Measurements from ENCODE around the gene EPSTI1.

Gene EPSTI1

DNA sequence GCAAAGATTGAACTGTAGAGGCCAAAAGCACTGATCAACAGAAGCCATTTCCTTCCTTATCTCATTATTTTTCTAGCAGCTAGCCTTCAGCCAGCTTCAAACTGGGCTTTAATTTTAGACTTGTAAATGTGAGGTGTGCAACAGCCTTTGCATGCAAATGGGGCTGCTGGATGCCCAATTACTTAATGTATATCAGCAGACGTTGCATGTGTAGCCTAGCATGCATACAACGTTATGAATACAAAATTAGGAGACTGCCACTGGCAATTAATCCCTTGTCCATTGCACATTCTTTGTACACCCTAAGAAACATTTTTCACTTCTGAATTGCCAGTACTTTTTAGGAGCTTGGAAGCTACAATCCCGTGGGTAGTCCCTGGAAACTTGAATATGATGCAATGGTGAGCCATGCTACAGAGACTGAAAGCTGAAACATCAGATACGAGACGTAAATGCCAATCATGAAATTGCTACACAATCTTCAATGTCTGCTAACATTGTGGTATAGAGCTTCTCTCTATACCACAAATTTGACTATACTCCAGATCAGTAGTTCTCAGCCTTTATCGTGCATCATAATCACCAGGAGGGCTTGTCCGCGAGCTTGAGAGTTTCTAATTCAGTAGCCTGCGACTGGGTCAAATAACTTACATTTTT, 20.2 kb downstream of the EPSTI1 start:
- DNase-seq (ENCODE audit: low spot score) = peak; percentile 60

- peak; percentile 75 for DNase-seq (ENCODE audit: low spot score)
These were observed 21.0 kb downstream of the EPSTI1 start for GRCh38 chr13:42970824-42971690.

- DNase-seq (ENCODE audit: low spot score) = peak; percentile 73
These were observed 22.4 kb downstream of the EPSTI1 start for GRCh38 chr13:42969565-42970172.

GRCh38 chr13:42968906-42969305, 23.1 kb downstream of the EPSTI1 start:
- DNase-seq (ENCODE audit: low spot score) = no peak

DNA sequence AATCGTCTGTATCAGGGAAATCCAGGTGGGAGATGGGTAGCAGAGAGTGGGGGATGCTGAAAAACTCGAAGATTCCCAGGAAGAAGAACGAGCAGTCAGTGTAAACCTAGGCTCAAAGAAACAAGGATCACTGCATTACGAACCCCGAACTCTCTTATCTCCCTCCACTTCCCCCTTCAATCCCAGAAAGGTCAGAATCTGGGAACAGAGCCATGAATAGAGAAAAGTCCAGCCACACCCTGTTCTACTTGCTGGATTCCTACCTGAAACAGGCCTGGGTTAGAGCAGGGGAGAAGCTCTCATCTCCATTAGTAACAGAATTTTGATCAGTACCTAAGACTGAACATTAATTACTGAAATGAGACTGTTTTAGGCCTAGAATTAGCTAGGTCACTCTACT, 24.4 kb downstream of the EPSTI1 start:
- DNase-seq (ENCODE audit: low spot score) = no peak

GRCh38 chr13:42965281-42965680, 26.8 kb downstream of the EPSTI1 start:
- DNase-seq (ENCODE audit: low spot score) = no peak

DNA sequence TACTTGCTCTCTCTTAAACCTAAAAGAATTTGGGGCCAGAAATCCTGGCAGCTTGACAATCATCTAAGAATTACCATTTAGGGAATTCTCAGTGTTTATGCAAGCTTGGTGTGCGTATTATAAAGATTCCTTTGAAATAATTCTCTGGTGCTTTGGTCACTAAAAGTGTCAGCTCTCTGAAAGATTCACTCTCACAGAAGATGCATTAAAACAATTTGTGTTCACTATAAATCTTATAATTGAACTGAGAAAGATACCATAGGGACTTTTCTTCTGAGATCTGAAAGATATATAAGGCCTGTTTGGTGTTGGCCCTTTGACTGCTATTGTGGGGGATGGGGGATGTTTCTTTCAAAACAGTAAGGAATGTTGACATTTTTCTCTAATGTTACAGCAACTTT, 27.3 kb downstream of the EPSTI1 start:
- DNase-seq (ENCODE audit: low spot score) = no peak

DNA sequence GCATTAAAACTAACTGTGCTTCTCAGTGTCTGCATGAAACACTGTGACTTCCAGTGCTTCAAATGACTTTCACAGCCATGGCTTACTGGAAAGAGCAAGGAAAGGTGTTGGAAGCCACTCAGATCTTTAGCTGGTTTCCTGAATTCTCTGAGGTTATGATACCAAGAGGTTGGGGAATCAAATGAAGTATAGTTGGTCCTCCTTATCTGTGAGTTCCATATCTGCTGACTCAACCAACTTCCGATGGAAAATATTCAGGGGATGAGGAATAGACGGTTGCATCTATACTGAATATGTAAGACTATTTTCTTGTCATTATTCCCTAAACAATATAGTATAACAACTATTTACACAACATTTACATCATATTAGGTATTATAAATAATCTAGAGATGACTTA, 32.4 kb downstream of the EPSTI1 start:
- DNase-seq (ENCODE audit: low spot score) = no peak

- DNase-seq (ENCODE audit: low spot score) = no peak
These were observed 34.2 kb downstream of the EPSTI1 start for GRCh38 chr13:42957881-42958280.

- no peak for DNase-seq (ENCODE audit: low spot score)
These were observed 41.9 kb downstream of the EPSTI1 start for GRCh38 chr13:42950181-42950580.

GRCh38 chr13:42947925-42948324, 44.1 kb downstream of the EPSTI1 start:
- no peak for DNase-seq (ENCODE audit: low spot score)

DNA sequence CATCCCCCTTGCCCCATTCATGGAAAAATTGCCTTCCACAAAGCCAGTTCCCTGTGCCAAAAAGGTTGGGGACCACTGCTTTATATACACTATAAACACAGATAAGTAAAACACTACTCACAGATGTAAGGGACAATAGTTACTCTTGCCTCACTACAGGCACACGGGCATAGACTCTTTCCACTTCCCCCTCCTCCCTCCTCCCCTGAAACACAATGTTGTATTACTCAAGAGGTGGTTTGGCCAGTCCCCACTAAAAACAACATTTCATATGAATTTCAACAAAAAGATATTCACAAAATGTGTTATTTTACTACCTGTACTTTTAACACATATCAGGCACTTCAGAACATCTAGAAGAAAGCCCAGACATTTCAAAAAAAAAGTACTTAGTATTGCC, 45.1 kb downstream of the EPSTI1 start:
- DNase-seq (ENCODE audit: low spot score) = no peak

DNA sequence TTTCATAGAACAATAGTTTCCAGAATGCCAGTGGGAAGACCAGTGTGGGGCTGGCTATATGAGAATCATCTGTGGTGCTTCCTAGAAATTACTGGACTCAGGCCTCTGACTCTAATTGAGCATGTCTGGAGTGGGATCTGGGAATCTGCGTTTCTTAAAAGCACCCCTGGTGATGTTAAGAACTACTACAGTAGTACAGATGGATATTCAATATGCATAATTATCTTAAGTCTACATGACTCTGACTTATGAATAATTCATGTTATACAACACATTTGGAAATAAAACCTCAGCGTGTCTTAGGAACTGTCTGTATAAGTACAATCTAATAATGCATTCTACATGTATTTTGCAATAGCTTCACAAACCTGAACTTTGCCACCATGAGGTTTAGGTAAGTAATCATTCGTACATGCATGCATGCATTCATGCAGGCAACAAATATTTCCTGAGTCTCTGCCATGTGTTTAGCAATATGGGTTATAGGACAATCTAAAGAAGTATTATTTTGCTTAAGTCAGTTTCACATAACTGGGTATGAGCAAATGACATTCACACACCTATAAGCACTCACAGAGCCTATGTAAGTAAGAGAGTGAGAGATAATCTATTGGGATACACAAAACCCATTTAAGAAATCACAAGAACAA, 62.0 kb downstream of the EPSTI1 start:
- no peak for DNase-seq (ENCODE audit: low spot score)

DNA sequence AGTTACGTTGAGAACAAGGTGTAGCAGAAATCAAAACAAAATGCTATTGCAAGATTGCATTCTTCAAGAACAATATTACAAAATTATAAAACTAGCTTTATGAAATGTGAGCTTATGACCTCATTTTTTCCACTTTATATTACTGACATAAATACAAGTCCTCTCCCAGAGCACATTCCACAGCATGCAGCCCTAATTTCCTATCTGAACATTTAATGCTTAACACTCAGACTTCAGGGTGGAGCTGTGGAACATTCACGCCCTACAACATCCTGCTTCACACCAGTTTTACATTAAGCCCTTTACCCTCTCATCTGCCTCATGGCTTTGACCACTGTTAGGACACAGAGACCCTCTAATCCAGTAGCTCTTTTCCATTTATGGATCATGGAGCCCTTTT, 65.5 kb downstream of the EPSTI1 start:
- no peak for DNase-seq (ENCODE audit: low spot score)

- DNase-seq (ENCODE audit: low spot score) = no peak
These were observed 66.0 kb downstream of the EPSTI1 start for GRCh38 chr13:42926043-42926442.

- no peak for DNase-seq (ENCODE audit: low spot score)
These were observed 66.4 kb downstream of the EPSTI1 start for GRCh38 chr13:42925626-42926025.

GRCh38 chr13:42924344-42924743, 67.7 kb downstream of the EPSTI1 start:
- DNase-seq (ENCODE audit: low spot score) = no peak

- no peak for DNase-seq (ENCODE audit: low spot score)
These were observed 84.3 kb downstream of the EPSTI1 start for GRCh38 chr13:42907745-42908144.

GRCh38 chr13:42906257-42906656, 85.8 kb downstream of the EPSTI1 start:
- DNase-seq (ENCODE audit: low spot score) = no peak

DNA sequence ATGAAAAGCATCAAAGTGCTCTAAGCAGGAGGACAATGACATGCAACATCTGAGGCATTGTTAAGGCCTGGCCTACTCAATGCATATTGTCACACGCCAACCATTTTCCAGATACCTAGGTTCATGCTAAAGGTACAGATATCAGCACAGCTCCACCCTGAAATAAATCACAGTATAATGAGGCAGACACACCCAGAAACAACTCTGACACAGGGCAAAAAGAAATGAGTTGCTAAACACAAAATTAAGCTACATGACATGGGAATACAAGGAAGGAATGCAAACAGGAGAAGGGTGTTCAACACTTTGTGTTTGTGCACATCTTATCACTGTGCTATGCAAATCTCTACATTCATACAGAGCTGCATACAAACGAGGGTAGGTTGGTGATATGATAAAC, 86.5 kb downstream of the EPSTI1 start:
- DNase-seq (ENCODE audit: low spot score) = no peak

- DNase-seq (ENCODE audit: low spot score) = no peak
These were observed 92.8 kb downstream of the EPSTI1 start for GRCh38 chr13:42899266-42899665.

DNA sequence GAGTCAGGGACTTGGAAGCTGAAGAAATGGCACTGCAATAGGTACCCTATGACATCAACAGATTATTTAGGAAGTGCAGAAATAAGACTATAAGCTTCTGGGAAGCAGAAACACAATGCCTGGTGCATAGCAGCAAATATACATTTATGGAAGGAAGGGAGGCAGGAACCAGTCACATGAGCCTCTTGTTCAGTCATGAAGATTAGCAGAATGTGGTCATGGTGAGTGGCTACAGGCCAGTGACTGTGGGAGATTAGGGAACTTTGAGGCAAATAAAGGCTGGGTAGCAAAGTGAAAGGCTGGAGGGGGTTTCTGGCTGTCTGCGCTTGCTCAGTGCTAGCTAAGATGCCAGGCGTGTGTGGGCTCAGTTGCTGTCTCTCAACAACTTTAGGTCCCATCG, 96.3 kb downstream of the EPSTI1 start:
- DNase-seq (ENCODE audit: low spot score) = no peak

Data from germinal center (tissue), 1 donor.